GM12878 (cell line): ENCODE results near the gene DNAJC3. TPM values are rescaled to one million over a fixed set of nuclear protein-coding genes. Genes with fewer than 3 reads are reported as not detected.

ENCODE experiments used
- ATAC-seq: fragments of 200-7000 bp; cut with Tn5 transposase; 3 replicates; pipeline ENCODE4 v1.9.1; 2020; ENCODE audit warnings: mild to moderate bottlenecking, moderate library complexity
- BruUV-seq: library from RNA; stranded (reverse); fragments of 400-500 nt; replicated peaks from 2 replicates; lab custom pipeline; 2021; lab: Mats Ljungman, UMichigan
- CTCF ChIA-PET: fragments of 300-600 bp; sonication (Branson Sonifier 250); formaldehyde crosslinking; extraction: SDS; loops from one replicate; lab custom pipeline; 2021; ENCODE audit warnings: inconsistent platforms; lab: Yijun Ruan, JAX
- POLR2A ChIA-PET: fragments of 350-600 bp; formaldehyde crosslinking; extraction: SDS; loops from one replicate; lab custom pipeline; 2021; ENCODE audit warnings: inconsistent platforms; lab: Charles Lee
- RAD21 ChIA-PET: fragments of 300-600 bp; sonication (Branson Sonifier 250); formaldehyde crosslinking; loops from one replicate; lab custom pipeline; 2023; ENCODE audit warnings: antibody characterized with exemption; ENCODE audit not compliant: unreplicated experiment; lab: Charles Lee
- SMC1A ChIA-PET: fragments of 300-600 bp; sonication (Branson Sonifier 250); formaldehyde crosslinking; loops from one replicate; lab custom pipeline; 2023; ENCODE audit not compliant: unreplicated experiment, uncharacterized antibody; lab: Charles Lee
- DNase-seq: peaks from one replicate; pipeline ENCODE4 v3.0.0-alpha.2; 2011; ENCODE audit warnings: low read depth, low spot score
- FAIRE-seq: peaks from 3 replicates; lab custom pipeline; 2011; peaks lifted over from hg19 to GRCh38; lab: Jason Lieb, UNC
- H2AFZ ChIP-seq: 2 replicates; pipeline ENCODE4 v1.6.0; 2011; ENCODE audit warnings: low read depth, low read length, control low read depth; ENCODE audit not compliant: control insufficient read depth
- H3K27ac ChIP-seq: 2 replicates; pipeline ENCODE4 v1.5.1; 2011; ENCODE audit warnings: control low read depth; ENCODE audit not compliant: control insufficient read depth, insufficient read depth
- H3K27me3 ChIP-seq, 2 experiments: replicated peaks in 1 of 2; 2 replicates each; pipeline versions ENCODE4 v1.6.0 to v1.6.1; 2011; ENCODE audit warnings: low read length in 1 of 2; ENCODE audit not compliant: control insufficient read depth in 2 of 2, insufficient read depth in 2 of 2
- H3K36me3 ChIP-seq, 2 experiments: 2 replicates each; pipeline ENCODE4 v1.5.1; 2011; ENCODE audit warnings: low read length in 1 of 2; ENCODE audit not compliant: control insufficient read depth in 2 of 2, insufficient read depth in 2 of 2
- H3K4me1 ChIP-seq: 2 replicates; pipeline ENCODE4 v1.6.1; 2011; ENCODE audit warnings: mild to moderate bottlenecking, low read length, moderate library complexity, mixed read lengths; ENCODE audit not compliant: control insufficient read depth, insufficient read depth
- H3K4me2 ChIP-seq: 2 replicates; pipeline ENCODE4 v1.6.0; 2011; ENCODE audit warnings: control low read depth; ENCODE audit not compliant: control insufficient read depth, insufficient read depth
- H3K4me3 ChIP-seq: fragments of 200-600 bp; sonication (generic); 2 replicates; pipeline ENCODE4 v1.5.1; 2016
- H3K79me2 ChIP-seq: 2 replicates; pipeline ENCODE4 v1.6.0; 2011; ENCODE audit warnings: low read length; ENCODE audit not compliant: control insufficient read depth, insufficient read depth
- H3K9ac ChIP-seq: 2 replicates; pipeline ENCODE4 v1.8.0; 2011; ENCODE audit warnings: low read length, control low read depth, mixed read lengths; ENCODE audit not compliant: control insufficient read depth, insufficient read depth
- H3K9me3 ChIP-seq: replicated peaks from 3 replicates; pipeline ENCODE4 v1.5.1; 2011; ENCODE audit warnings: mild to moderate bottlenecking, low read length; ENCODE audit not compliant: control insufficient read depth, insufficient read depth
- H4K20me1 ChIP-seq: 2 replicates; pipeline ENCODE4 v1.6.0; 2011; ENCODE audit not compliant: control insufficient read depth, insufficient read depth
- BHLHE40 ChIP-seq, 2 experiments: fragments of 450-650 bp in 1 of 2; IDR thresholded peaks; 2 replicates each; pipeline ENCODE4 v1.6.1; 2011 to 2017; ENCODE audit warnings: low read depth in 2 of 2, borderline replicate concordance in 1 of 2, improper control_type of control experiment in 1 of 2, low read length in 1 of 2, mild to moderate bottlenecking in 1 of 2
- BMI1 ChIP-seq: fragments of 450-650 bp; IDR thresholded peaks from 2 replicates; pipeline ENCODE4 v1.6.1; 2016; ENCODE audit warnings: mild to moderate bottlenecking, moderate library complexity, borderline replicate concordance
- CUX1 ChIP-seq: IDR thresholded peaks from 2 replicates; pipeline ENCODE4 v1.6.1; 2012; ENCODE audit warnings: improper control_type of control experiment, low read depth, low read length; ENCODE audit not compliant: insufficient replicate concordance
- ETV6 ChIP-seq, 2 experiments: fragments of 450-650 bp in 1 of 2; IDR thresholded peaks in 1 of 2; conservative IDR thresholded peaks in 1 of 2; 2 replicates each; pipeline ENCODE4 v1.6.1; 2014; ENCODE audit warnings: antibody characterized with exemption in 1 of 2, borderline replicate concordance in 1 of 2, low read depth in 1 of 2, mild to moderate bottlenecking in 1 of 2, moderate library complexity in 1 of 2
- KDM1A ChIP-seq: fragments of 200-600 bp; sonication (generic); IDR thresholded peaks from 2 replicates; pipeline ENCODE4 v1.6.1; 2016; ENCODE audit warnings: borderline replicate concordance
- MLLT1 ChIP-seq: fragments of 450-650 bp; IDR thresholded peaks from 2 replicates; pipeline ENCODE4 v1.6.1; 2016; ENCODE audit warnings: mild to moderate bottlenecking
- PML ChIP-seq: IDR thresholded peaks from 2 replicates; pipeline ENCODE4 v1.6.1; 2012; ENCODE audit warnings: low read length, inconsistent platforms
- ZNF217 ChIP-seq: fragments of 450-650 bp; IDR thresholded peaks from 2 replicates; pipeline ENCODE4 v1.6.1; 2017; ENCODE audit warnings: antibody characterized with exemption, mild to moderate bottlenecking
- WGBS: methylation state at CpG from one replicate; pipeline ENCODE4 v1.1.6; 2016; ENCODE audit warnings: low lambda C conversion rate; ENCODE audit not compliant: insufficient replicate concordance, insufficient coverage; ENCODE audit errors: missing lambda C conversion rate; 5-methylcytosine and 5-hydroxymethylcytosine counted together
- in situ Hi-C: fragments of 300-500 bp; cut with MboI; formaldehyde crosslinking; loops from 9 replicates; pipeline ENCODE4 v1.14.3; 2018; ENCODE audit warnings: mixed read lengths
- intact Hi-C: fragments of 100-400 bp; cut with micrococcal nuclease; formaldehyde crosslinking; loops from one replicate; pipeline ENCODE4 v1.14.2; 2022; ENCODE audit not compliant: unreplicated experiment
- polyA plus RNA-seq, 11 experiments: library from polyadenylated mRNA; depleted of rRNA in 4 of 11; unstranded in 6 of 11; stranded (reverse) in 5 of 11; fragments of >200 nt; fragmentation: Nextera tagmentation in 4 of 11; fragmentation: Illumina TruSeq in 1 of 11; extraction: Ambion mirVana in 4 of 11; extraction: Trizol in 1 of 11; gene quantifications; 1 replicate in 1 of 11; 2 replicates in 10 of 11; pipeline versions ENCODE4 v1.2.1 to v1.2.3, GENCODE V29; 2011 to 2016; ENCODE audit warnings: inconsistent platforms in 2 of 11, missing spikeins in 2 of 11, low read depth in 1 of 11
- total RNA-seq, 4 experiments: library from RNA; depleted of rRNA in 3 of 4; stranded (reverse); fragments of >200 nt in 3 of 4; fragmentation: Illumina TruSeq in 1 of 4; extraction: Trizol in 1 of 4; gene quantifications; 2 replicates each; pipeline versions ENCODE4 v1.2.1 to v1.2.3, GENCODE V29; 2013 to 2021

The DNAJC3 gene
- total and polyA plus RNA-seq, 10 of the 15 experiments (the other 5 are each of a cell fraction or from before 2014, with no cell fraction given), result 9.3 to 37.4 (median 19.0) TPM

GRCh38 chr13:95679722-95680121, 2.8 kb downstream of the DNAJC3 start:
- Histone ChIP-seq H3K9me3 (peaks cover 3% of the 10 kb centered on the region), H3K4me3 (peak overlapping the region; percentile 94), H3K27ac (peak overlapping the region; percentile 50; the same call in 1 of the 2 replicates), H3K4me2 (peak overlapping the region; percentile 85), H3K36me3 (peaks cover 0 to 3% of the 10 kb centered on the region in 2 experiments; a peak in 1 of 4 replicates), H3K9ac (no peak overlapping the region), H4K20me1 (no peaks in the 10 kb centered on the region), H2AFZ (no peak overlapping the region), H3K4me1 (no peaks in the 10 kb centered on the region), H3K27me3 (no peaks in the 10 kb centered on the region), H3K79me2 (peaks cover 87% of the 10 kb centered on the region)
- no TSS peak for BruUV-seq
- ChIA-PET RAD21 (no interaction called here), SMC1A (interaction anchor here (1.3 kb wide), 1 partner anchor 21 kb away, joined by 4 read pairs; no protein-coding TSS in a partner anchor), CTCF (interaction anchor here (1.0 kb wide), 1 partner anchor 18 kb away, joined by 5 read pairs; no protein-coding TSS in a partner anchor), POLR2A (no interaction called here)
- ATAC-seq (no peak), DNase-seq (no peak), FAIRE-seq (no peak)
- 75% methylated on average over 2 of the region's 2 CpGs for WGBS
- TF ChIP-seq MLLT1 (no peak), ETV6 (conservative IDR thresholded peaks at IDR 0.05 in 1 of 2, IDR thresholded peaks at IDR 0.05 in 1 of 2; ENCODE audit: borderline replicate concordance in 1 of 2, low read depth in 1 of 2) (no peak), BHLHE40 (IDR thresholded peaks at IDR 0.05; ENCODE audit: borderline replicate concordance in 1 of 2, low read depth in 2 of 2, low read length in 1 of 2) (no peak), PML (no peak), ZNF217 (no peak), KDM1A (no peak), BMI1 (no peak), CUX1 (no peak)
- in situ Hi-C loops (loop anchor here (25.0 kb wide), 1 partner anchor 1758 kb away; the partner anchor contains the start of gene RAP2A), intact Hi-C loops (loop anchor here (5.0 kb wide), 2 partner anchors 153 to 1753 kb away; partner anchors contain the start of gene RAP2A)
